HEK293T (cell line): ENCODE results near the gene TMEM156.

Source experiments
- BHLHE40 ChIP-seq: fragments of 450-650 bp; IDR thresholded peaks from 2 replicates; pipeline ENCODE4 v1.6.1; 2016; ENCODE audit warnings: mild to moderate bottlenecking, moderate library complexity, borderline replicate concordance
- ELF4 ChIP-seq: fragments of 450-650 bp; IDR thresholded peaks from 2 replicates; pipeline ENCODE4 v1.6.1; 2017; ENCODE audit warnings: antibody characterized with exemption
- FOXA1 ChIP-seq: fragments of 450-650 bp; IDR thresholded peaks from 2 replicates; pipeline ENCODE4 v1.6.1; 2016; ENCODE audit warnings: mild to moderate bottlenecking
- FOXK2 ChIP-seq: fragments of 450-650 bp; IDR thresholded peaks from 2 replicates; pipeline ENCODE4 v1.6.1; 2016; ENCODE audit warnings: mild to moderate bottlenecking
- FOXM1 ChIP-seq: fragments of 450-650 bp; IDR thresholded peaks from 2 replicates; pipeline ENCODE4 v1.6.1; 2017; ENCODE audit warnings: mild to moderate bottlenecking, borderline replicate concordance
- HDGF ChIP-seq: fragments of 450-650 bp; IDR thresholded peaks from 2 replicates; pipeline ENCODE4 v1.6.1; 2017; ENCODE audit warnings: antibody characterized with exemption, borderline replicate concordance
- L3MBTL2 ChIP-seq: fragments of 450-650 bp; conservative IDR thresholded peaks from 2 replicates; pipeline ENCODE4 v1.6.1; 2016; ENCODE audit warnings: mild to moderate bottlenecking
- LEF1 ChIP-seq: fragments of 450-650 bp; IDR thresholded peaks from 2 replicates; pipeline ENCODE4 v1.6.1; 2017; ENCODE audit warnings: mild to moderate bottlenecking, borderline replicate concordance
- NFRKB ChIP-seq: fragments of 450-650 bp; IDR thresholded peaks from 2 replicates; pipeline ENCODE4 v1.6.1; 2016; ENCODE audit warnings: mild to moderate bottlenecking, moderate library complexity
- SP1 ChIP-seq: fragments of 450-650 bp; IDR thresholded peaks from 2 replicates; pipeline ENCODE4 v1.6.1; 2017
- TARDBP ChIP-seq: fragments of 450-650 bp; IDR thresholded peaks from 2 replicates; pipeline ENCODE4 v1.6.1; 2016
- TF ChIP-seq, protein P1 (sequence below): fragments of 450-650 bp; IDR thresholded peaks from 2 replicates; pipeline ENCODE4 v1.6.1; 2016

DNA sequence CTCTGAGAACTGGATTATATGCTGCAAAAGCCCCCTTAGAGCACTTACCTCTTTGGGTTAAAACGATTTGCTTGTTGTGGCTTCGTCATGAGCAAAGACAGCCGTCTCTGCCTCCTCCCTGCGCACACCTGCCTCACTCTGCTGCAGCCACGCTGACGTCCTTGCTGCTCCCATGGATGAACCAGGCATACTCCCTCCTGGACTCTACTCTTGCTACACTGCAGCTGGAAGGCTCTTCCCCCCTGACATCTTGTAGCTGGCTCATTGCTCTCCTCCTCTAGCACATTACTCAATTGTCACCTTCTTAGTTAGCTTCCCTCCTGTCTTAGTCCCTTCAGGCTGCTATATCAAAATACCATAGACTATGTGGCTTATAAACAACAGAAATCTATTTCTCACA lies 105.3 kb downstream of the TMEM156 start:
- TF ChIP-seq FOXM1 (no peak), L3MBTL2 (no peak), SP1 (no peak), FOXK2 (no peak), HDGF (no peak), ELF4 (no peak), FOXA1 (no peak), NFRKB (no peak), BHLHE40 (no peak), LEF1 (no peak), TARDBP (no peak)
- TF ChIP-seq, protein P1, sequence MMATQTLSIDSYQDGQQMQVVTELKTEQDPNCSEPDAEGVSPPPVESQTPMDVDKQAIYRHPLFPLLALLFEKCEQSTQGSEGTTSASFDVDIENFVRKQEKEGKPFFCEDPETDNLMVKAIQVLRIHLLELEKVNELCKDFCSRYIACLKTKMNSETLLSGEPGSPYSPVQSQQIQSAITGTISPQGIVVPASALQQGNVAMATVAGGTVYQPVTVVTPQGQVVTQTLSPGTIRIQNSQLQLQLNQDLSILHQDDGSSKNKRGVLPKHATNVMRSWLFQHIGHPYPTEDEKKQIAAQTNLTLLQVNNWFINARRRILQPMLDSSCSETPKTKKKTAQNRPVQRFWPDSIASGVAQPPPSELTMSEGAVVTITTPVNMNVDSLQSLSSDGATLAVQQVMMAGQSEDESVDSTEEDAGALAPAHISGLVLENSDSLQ, result no peak
